HG03025 (cell line): Measurements from ENCODE around the gene EIF5A2.
"Not testable (repeated sequence)": the region's sequence is repeated elsewhere in the genome, so short reads cannot be mapped to it uniquely, and the experiment has no call there.

Source experiments
- ATAC-seq: cut with Tn5 transposase; IDR thresholded peaks from one replicate; pipeline ENCODE4 v1.9.1; 2021; ENCODE audit warnings: mild to moderate bottlenecking, moderate library complexity; ENCODE audit not compliant: unreplicated experiment, low FRiP score

EIF5A2 gene

DNA sequence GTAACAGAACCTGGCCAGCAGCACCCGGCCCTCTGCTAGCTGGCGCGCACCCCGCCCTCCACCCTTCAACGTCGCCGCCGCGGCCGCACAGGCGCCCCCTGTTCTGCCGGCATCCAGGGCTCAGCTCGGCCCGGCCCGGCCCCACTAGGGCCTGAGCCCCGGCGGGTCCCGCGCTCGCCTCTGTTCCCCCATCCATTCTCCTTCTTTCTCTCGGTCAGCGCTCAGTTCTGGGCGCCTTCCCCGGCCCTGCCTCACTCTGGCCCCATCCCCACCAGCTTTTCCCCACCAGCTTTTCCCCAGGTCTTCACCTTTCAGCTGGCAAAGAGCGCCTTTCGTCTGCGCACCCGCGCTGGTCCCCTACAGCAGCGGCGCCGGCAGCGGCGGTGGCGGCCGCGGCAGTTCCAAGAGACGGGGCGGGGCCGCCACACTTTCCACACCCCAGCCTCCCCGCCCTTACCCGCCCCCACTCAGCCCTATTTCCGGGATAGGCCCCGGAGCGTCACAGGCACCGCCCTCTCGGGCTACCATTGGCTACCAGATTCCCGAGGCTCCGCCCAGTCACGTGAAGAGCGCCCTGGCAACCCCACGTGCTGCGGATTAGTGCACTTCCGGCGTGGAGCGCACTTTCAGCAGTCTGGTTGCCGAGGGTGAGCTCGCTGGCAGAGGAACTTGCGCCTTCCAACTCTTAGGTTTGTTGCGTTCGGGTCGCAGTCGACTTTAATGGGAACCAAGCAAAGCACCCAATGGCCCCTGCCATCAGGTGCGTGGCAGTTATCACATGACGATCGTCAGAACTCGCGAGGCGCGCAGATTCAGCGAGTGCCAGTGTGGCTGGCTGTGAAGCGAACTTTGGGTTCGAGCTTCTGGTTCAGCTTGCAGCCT lies at the start of gene EIF5A2:
Gene EIF5A2 (minus strand): TSS at position 403 of the 882 bp plus-strand sequence. CDS start 831 bp downstream, outside the sequence.
- ATAC-seq: peak; percentile 86

DNA sequence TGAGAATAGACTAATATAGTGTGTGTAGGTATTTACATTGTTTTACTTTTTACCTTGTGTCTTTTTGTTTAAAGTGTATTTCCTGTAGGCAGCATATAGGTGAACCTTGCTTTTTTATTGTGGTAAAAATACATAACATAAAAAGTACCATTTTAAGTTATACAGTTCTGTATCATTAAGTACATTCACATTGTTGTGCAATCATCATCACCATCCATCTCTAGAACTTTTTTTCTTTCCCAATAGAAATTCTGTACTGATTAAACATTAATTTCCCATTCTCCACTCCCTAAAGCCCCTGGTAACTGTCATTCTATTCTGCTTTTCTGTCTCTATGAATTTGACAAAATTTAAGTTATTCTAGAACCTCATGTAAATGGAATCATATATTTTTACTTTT lies 48.2 kb upstream of the EIF5A2 start:
- ATAC-seq: no peak

DNA sequence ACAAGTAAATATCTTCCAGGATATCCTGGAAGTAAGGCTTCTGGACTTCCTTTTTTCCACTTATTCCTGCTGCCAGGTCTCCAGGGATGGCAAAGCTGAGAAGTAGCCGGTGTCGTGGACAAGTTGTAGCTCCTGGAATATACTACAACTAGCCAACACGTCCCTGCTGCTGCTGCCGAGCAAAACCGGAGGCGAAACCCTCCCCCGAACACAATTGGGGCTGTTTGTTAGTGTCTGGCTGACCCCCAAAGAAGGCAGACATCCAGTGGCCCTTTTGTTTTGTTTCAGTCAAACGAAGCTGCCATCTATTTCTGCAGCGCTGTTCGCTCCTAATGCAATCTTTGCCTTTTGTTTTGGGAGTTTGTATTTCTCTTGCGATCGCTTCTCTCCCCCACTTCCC lies 45.3 kb upstream of the EIF5A2 start:
- ATAC-seq: no peak

DNA sequence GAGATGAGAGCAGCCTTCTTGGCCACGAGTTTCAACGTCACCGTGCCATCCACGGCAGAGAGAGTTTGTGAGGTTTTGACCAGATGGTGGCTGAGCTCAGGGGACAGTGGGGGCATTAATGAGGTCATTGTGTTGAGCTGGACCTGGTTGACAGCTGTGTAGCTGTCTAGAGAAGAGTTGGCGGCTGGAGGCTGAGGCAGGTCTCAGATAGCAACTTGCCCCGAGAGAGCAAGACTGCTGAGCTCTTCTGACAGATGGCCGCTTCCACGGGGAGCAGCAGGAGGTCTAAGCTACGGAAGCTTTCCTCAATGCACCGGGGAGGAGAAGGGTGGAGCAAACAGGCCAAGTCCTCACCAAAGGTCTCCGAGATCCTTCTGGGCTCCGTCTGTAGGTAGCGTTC lies 44.8 kb upstream of the EIF5A2 start:
- ATAC-seq: no peak

DNA sequence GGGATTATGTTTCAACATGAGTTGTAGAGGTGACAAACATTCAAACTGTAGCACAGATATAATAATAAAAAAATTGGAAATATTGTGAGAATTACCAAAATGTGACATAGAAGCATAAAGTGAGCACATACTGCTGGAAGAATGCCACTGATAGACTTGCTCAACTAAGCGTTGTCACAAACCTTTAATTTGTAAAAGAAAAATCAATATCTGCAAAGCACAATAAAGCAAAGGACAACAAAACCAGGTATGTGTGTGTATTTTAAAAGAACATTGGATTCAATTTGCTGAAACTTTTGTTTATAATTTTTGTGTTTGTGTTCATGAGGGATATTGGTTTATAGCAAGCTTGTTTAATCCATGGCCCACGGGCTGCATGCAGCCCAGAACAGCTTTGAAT lies 40.8 kb upstream of the EIF5A2 start:
- ATAC-seq: no peak

DNA sequence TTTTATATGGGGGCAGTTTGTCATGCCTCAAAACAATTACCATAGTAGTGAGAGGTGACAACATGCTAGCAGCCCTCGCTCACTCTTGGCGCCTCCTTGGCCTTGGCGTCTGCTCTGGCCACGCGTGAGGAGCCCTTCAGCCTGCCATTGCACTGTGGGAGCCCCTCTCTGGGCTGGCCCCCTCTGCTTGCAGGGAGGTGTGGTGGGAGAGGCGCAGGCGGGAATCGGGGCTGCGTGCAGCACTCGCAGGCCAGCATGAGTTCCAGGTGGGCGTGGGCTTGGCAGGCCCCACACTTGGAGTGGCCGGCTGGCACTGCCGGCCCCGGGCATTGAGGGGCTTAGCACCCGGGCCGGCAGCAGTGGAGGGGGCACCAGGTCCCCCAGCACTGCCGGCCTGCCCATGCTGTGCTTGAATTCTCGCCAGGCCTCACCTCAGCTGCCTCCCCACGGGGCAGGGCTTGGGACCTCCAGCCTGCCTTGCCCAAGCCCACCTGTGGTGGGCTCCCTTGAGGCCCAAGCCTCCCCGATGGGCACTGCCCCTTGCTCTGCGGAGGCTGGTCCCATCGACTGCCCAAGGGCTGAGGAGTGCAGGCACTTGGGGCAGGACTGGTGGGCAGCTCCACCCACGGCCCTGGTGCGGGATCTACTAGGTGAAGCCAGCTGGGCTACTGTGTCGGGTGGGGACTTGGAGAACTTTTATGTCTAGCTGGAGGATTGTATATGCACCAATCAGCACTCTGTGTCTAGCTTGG lies 38.8 kb upstream of the EIF5A2 start:
- no peak for ATAC-seq

DNA sequence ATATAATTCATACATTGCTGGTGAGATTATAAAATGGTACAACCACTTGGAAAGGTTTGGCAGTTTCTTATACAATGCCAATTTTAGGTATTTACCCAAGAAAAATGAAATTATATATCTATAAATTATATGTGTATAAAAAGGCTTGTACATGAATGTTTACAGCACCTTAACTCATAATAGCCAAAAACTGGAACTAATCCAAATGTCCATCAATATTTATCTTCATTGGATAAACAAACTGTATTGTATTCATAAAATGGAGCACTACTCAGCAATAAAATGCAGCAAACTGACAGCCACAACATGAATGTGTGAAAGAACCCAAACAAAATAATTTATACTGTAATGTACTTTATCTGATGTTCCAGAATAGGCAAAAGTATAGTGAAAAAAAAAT lies 33.6 kb upstream of the EIF5A2 start:
- no peak for ATAC-seq

DNA sequence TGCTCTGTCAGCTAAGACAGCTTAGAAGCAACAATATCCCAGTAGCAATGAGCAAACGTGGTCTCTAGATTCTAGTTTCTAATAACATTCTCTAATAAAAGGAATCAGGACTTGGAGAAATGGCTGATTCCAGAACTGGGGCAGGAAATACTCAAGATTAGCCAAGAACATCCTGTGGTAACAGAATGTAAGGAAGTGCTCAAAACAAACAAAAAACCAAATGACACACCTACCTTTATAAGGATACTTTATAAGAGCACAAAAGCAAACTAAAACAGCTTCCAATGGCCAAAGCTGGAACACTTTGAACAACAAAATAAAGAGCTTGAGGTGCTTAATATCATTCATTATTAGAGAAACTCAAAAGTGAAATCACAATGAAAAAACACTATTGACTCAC lies 33.1 kb upstream of the EIF5A2 start:
- no peak for ATAC-seq

DNA sequence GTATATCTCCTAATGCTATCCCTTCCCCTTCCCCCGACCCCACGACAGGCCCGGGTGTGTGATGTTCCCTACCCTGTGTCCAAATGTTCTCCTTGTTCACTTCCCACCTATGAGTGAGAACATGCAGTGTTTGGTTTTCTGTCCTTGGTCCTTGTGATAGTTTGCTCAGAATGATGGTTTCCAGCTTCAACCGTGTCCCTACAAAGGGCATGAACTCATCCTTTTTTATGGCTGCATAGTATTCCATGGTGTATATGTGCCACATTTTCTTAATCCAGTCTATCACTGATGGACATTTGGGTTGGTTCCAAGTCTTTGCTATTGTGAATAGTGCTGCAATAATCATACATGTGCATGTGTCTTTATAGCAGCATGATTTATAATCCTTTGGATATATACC lies 24.6 kb upstream of the EIF5A2 start:
- not testable (repeated sequence) for ATAC-seq

DNA sequence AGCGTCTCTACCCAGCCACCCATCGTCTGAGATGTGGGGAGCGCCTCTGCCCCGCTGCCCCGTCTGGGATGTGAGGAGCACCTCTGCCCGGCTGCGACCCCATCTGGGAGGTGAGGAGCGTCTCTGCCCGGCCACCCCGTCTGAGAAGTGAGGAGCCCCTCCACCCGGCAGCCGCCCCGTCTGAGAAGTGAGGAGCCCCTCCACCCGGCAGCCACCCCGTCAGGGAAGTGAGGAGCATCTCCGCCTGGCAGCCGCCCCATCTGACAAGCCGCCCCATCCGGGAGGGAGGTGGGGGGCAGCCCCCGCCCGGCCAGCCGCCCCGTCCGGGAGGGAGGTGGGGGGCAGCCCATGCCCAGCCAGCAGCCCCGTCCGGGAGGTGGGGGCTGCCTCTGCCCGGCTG lies 15.1 kb upstream of the EIF5A2 start:
- ATAC-seq: not testable (repeated sequence)

DNA sequence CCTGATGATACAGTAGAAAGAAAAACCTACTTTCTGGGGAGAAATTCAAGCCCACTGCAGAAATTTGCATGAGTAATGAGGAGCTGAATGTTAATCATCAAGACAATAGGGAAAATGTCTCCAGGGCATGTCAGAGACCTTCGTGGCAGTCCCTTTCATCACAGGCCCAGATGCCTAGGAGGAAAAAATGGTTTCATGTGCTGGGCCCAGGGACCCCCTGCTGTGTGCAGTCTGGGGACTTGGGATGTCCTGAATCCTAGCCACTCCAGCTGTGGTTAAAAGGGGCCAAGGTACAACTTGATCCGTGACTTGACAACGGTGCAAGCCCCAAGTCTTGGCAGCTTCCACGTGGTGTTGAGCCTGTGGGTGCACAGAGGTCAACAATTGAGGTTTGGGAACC lies 10.3 kb upstream of the EIF5A2 start:
- ATAC-seq: no peak

DNA sequence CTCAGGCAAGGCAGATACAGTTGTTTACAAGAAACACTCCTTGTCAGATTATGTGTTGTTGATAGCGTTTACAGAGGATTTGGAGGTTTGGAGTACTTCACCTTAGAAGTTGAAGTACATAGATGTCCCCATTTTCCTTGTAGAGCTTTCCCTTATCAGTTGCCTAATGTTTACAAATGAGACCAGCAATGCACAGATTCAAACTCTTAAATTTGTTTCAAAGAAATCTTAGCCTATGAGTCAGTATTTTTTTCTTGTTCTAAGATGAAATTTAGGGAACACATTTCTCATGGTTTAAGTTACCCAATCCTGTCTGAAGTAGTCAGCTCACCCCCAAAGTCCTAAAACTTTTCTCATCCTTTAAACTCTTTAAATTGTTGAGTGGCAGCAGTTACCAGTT lies 6.3 kb upstream of the EIF5A2 start:
- no peak for ATAC-seq

DNA sequence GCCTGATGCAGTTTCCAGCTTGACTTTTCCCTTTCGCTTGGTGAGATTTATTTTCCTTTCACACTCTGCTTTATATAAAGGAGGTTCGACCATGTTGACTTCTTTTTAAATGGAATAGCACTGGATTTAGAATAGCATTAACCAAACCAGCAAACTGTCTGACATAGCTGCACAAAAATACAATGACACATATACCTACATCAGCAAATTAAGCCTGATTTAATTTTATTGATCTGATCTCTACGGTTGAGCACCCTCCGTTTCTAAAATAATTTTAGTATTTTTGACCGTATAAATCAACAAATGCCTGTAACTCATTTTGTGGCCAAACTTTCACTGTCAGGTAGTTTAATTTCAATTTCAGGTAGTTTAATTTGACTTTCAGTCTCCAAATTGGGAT lies 5.8 kb upstream of the EIF5A2 start:
- no peak for ATAC-seq

DNA sequence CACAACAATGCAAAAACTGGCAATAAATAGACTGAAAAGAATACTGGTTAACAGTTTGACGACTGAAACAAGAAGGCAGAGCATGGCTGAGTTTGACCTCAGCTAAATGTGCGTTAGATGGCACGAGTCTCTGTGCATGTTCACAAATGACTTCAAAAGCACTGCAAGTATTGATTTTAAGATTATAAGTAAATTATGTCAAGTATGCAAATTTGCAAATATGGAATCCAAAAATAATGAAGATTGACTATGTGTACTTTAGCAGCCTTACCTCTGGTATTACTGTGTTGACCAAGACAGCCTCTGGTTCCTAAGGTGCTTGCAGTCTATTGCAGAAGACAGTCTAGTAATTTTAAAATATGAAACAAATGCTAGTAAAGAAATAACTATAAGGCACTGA lies 2.6 kb upstream of the EIF5A2 start:
- ATAC-seq: no peak

DNA sequence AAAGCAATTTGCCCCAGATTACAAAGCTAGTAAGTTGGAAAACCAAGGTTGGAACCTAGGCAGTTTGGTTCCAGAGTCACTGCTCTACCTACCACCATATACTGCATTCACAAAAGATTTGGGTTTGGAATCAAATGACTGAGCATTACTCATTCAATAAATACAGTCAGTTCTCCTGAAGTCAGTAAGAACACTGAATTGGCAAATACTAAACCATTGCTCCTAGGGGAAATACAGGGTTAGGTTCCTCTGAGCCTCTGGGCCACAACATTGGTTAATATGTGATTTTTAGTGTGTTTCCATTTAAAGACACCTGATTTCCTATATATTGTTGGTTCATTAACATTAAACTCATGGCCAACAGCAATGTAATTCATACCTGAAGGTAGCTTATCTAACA lies 2.1 kb upstream of the EIF5A2 start:
- ATAC-seq: no peak

DNA sequence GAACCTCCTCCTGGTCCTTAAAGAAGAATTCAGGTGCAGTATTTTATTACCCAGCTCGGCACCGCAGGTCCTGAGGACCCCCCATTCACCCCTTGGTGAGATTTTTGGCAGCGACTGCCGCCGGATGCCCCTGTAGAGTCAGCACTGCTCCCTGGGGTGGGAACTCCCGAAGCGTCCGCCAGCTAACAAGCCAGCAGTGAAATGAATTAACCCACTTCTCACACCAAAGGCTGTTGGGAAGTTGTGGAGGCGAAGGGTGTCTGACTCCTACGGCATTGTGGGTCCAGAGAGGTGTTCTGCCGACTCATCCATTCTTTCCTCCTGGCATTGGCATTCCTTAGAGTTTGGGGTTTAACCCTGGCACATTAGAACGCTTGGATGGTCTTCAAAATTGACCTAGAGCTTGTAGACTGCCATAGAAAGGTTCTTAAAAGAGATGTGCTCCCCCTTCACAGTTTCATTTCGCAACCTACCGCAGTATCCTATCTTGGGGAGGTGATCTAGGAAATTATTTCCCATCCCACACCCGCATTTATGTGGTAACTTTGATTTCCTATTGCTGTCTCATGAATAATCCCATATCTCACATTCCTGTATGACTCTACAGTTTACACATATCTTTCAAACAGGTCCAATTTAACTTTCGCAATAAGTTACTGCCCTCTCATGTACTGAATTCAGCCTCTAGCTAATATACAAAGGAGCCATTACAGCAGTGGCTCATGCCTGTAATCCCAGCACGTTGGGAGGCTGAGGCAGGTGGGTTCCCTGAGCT lies 879 bp upstream of the EIF5A2 start:
- ATAC-seq: no peak

DNA sequence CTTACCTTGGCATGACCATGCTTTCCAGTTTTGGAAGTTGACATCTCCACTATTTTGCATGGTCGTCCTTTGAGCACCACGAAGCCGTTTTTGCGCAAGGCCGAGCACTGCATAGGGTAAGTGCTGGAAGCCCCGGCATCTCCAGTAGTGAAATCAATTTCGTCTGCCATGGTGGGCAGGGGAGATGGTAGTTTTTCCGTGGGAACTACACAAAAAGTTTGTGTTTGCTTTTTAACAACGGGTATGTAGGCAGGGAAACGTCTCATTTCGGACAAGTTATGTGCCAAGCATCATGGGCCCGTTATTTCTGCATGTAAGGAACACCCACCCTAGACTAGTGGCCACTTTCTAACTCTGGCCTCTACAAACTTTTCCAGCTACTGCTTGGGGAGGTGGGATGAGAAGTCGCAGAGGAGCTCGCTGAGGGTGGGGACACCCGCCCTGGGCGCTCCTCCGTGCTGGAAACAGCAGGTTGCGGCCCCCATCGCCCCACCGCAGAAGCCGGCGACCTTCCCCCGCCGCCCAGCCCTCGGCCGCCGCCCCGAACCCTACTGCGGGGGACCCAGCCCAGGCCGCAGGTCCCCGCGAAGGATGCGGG lies 701 bp downstream of the EIF5A2 start:
- no peak for ATAC-seq

DNA sequence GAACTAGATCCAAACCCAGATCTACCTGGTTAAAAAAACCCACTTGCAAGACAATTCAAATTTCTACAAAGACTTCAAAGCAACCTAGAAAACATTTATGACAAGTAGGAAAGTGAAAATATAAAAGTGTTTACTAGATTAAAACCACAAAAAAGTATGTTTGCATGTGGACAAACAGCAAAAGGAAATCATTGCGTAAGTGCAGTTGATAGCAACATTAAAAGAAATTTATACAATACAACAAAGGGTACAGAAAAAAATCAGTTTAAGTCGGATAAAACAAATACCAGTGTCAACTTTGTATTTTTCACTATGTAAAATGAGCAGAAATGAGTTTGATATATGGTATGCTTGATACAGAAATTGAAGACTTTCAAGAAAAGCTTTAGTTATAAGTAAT lies 2.6 kb downstream of the EIF5A2 start:
- ATAC-seq: no peak

DNA sequence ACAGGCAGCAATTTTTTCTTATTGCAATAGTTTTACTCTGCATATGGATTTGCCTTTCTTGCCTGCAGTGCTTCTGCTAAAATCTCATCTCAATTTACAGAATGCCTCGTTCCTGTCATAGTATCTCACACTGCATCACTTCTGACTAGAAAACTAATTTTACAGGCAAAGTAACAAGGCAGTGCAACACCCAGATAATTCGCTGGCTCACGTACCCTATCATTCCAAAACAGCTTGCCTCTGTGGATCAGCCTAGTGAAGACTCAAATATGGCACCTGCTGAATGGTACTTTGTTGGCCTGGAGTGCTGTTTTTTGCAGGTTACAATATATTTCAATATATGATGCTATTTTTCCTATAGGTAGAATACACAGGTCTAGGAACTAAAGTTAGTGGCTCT lies 5.3 kb downstream of the EIF5A2 start:
- ATAC-seq: no peak

DNA sequence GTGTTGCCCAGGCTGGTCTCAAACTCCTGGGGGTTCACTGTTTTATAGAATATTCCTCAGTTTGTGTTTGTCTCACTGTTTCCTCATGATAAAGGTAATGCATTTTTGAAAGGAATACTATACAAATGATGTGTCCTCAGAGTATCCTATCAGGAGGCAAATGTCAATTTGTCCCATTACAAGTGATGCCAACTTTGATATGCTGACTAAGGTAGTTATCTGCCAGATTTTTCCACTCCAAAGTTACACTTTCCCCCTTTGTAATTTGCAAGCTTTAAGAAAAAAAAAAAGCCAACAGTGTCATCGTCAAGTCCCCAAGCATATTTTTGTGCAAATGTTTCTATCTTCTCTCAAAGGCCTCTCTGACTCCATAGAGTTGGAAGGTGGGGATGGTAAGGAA lies 9.0 kb downstream of the EIF5A2 start:
- no peak for ATAC-seq

DNA sequence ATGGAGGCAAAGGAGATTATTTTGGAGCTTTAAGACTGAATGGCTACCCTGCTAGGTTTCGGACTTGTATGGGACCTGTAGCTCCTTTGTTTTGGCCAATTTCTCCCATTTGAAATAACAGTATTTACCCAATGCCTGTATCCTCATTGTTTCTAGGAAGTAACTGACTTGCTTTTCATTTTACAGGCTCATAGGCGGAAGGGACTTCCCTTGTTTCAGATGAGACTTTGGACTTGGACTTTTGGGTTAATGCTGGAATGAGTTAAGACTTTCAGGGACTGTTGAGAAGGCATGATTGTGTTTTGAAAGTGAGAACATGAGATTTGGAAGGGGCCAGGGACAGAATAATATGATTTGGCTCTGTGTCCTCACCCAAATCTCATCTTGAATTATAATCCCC lies 10.5 kb downstream of the EIF5A2 start:
- ATAC-seq: no peak
